Glutamatergic neuron (in vitro differentiated cells): ENCODE data around the gene MRAP. TPM values are rescaled to one million over a fixed set of nuclear protein-coding genes. Genes with fewer than 3 reads are reported as not detected.

Source experiments
- DNase-seq: peaks from one replicate; pipeline ENCODE4 v3.0.0; 2022
- H3K27ac Mint-ChIP-seq: one replicate; pipeline ENCODE4 v1.8.0; 2020; ENCODE audit warnings: mild to moderate bottlenecking, mixed read lengths, inconsistent platforms; ENCODE audit not compliant: unreplicated experiment
- H3K27me3 Mint-ChIP-seq: one replicate; pipeline ENCODE4 v1.8.0; 2020; ENCODE audit warnings: mild to moderate bottlenecking, moderate library complexity, mixed read lengths, inconsistent platforms; ENCODE audit not compliant: unreplicated experiment
- H3K36me3 Mint-ChIP-seq: one replicate; pipeline ENCODE4 v1.8.0; 2020; ENCODE audit warnings: mild to moderate bottlenecking, mixed read lengths, inconsistent platforms; ENCODE audit not compliant: unreplicated experiment
- H3K4me1 Mint-ChIP-seq: one replicate; pipeline ENCODE4 v1.8.0; 2020; ENCODE audit warnings: mild to moderate bottlenecking, low read depth, mixed read lengths, inconsistent platforms; ENCODE audit not compliant: unreplicated experiment
- H3K4me3 Mint-ChIP-seq: one replicate; pipeline ENCODE4 v1.8.0; 2020; ENCODE audit warnings: mild to moderate bottlenecking, mixed read lengths, inconsistent platforms; ENCODE audit not compliant: unreplicated experiment
- H3K9me3 Mint-ChIP-seq: one replicate; pipeline ENCODE4 v1.8.0; 2020; ENCODE audit warnings: mild to moderate bottlenecking, moderate library complexity, mixed read lengths, inconsistent platforms; ENCODE audit not compliant: unreplicated experiment
- total RNA-seq: library from RNA; stranded (reverse); fragmentation: NEBNext Ultra II Directional; extraction: Animal tissue kit (Norgen Biotek cat#: 25700); gene quantifications from one replicate; pipeline ENCODE4 v1.2.1, GENCODE V29; 2021; ENCODE audit not compliant: unreplicated experiment
- TF ChIP-seq, protein P1 (sequence below): fragments of 200-600 bp; sonication (generic); IDR thresholded peaks from one replicate; pipeline ENCODE4 v1.5.0; 2021; ENCODE audit not compliant: partially characterized antibody, unreplicated experiment

MRAP gene
- total RNA-seq, 1 donor from 2014 or later, result not detected

DNA sequence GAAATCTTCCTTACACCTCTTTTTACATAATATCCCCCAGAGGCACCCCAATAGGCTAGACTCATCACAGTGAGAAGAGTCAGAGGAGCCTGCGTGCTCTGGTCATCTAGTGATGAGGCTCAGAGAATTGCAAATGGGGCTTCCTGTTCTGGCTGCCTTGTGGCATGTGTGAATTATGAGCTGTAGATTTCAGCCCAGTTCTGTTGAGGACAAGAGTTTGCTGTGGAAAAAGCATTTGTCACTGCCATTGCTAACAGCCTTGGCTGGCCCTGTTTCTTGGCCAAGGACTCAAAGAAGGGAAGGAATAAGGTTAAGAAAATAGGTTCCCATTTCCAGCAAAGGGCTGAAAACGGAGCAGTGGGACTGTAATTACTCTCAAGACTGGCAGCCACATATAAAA lies 30.7 kb downstream of the MRAP start:
- no peak overlapping the region for H3K27ac Mint-ChIP-seq
- peaks cover 32% of the 10 kb centered on the region for H3K4me1 Mint-ChIP-seq
- H3K4me3 Mint-ChIP-seq, result no peak overlapping the region
- H3K9me3 Mint-ChIP-seq, result peaks cover 3% of the 10 kb centered on the region
- TF ChIP-seq, protein P1, sequence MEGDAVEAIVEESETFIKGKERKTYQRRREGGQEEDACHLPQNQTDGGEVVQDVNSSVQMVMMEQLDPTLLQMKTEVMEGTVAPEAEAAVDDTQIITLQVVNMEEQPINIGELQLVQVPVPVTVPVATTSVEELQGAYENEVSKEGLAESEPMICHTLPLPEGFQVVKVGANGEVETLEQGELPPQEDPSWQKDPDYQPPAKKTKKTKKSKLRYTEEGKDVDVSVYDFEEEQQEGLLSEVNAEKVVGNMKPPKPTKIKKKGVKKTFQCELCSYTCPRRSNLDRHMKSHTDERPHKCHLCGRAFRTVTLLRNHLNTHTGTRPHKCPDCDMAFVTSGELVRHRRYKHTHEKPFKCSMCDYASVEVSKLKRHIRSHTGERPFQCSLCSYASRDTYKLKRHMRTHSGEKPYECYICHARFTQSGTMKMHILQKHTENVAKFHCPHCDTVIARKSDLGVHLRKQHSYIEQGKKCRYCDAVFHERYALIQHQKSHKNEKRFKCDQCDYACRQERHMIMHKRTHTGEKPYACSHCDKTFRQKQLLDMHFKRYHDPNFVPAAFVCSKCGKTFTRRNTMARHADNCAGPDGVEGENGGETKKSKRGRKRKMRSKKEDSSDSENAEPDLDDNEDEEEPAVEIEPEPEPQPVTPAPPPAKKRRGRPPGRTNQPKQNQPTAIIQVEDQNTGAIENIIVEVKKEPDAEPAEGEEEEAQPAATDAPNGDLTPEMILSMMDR, result no peak
- no peak for DNase-seq
- H3K27me3 Mint-ChIP-seq, result peaks cover under 1% of the 10 kb centered on the region
- H3K36me3 Mint-ChIP-seq, result peaks cover 21% of the 10 kb centered on the region

DNA sequence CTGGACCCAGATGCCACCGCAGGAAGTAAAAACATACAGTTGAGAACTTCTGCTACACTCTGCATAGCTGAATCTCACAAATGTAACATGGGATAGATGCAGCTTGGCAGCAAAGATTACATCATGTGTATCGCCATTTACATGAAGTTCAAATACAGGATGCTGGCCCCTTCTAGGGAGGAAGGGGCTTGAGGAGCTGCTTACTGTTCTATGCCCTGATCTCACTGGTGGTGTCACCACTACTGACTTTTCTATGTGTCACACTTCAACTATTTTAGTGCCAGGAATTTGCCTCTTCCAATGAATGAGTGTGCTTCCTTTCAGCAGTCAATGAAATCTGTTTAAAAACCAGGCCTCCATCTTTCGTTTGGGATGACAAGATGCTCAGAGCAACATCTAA lies 31.1 kb downstream of the MRAP start:
- H3K4me1 Mint-ChIP-seq, result peaks cover 36% of the 10 kb centered on the region
- H3K4me3 Mint-ChIP-seq, result no peak overlapping the region
- TF ChIP-seq, protein P1, result no peak
- peaks cover 4% of the 10 kb centered on the region for H3K9me3 Mint-ChIP-seq
- peaks cover 5% of the 10 kb centered on the region for H3K27me3 Mint-ChIP-seq
- DNase-seq, result no peak
- H3K27ac Mint-ChIP-seq, result no peak overlapping the region
- peaks cover 21% of the 10 kb centered on the region for H3K36me3 Mint-ChIP-seq

DNA sequence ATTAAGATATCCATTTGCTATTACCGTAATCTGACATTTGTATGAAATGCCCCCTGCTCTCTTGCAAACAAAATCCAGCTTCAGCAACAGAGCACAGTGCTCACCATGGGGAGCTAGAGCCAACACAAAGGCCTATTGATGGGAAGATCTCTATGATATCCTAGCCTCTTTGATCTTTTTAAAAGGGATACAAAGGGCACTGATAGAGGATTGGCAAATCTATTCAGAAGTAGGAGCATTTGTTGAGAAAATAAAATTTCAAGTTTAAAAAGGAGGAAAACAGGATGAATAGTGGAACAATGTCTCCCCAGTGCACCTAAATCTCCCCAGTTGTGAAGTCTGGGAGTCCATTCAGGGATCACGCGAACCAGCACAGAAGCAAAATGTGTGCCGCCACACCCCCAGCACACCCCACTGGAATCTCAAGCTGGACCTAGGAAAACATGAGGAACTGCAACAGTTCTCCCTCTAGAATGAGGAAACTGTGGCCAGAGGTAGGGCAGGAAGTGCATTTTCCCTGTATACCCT lies 32.2 kb downstream of the MRAP start:
- TF ChIP-seq, protein P1, result no peak
- DNase-seq, result no peak
- H3K9me3 Mint-ChIP-seq, result peaks cover 13% of the 10 kb centered on the region

DNA sequence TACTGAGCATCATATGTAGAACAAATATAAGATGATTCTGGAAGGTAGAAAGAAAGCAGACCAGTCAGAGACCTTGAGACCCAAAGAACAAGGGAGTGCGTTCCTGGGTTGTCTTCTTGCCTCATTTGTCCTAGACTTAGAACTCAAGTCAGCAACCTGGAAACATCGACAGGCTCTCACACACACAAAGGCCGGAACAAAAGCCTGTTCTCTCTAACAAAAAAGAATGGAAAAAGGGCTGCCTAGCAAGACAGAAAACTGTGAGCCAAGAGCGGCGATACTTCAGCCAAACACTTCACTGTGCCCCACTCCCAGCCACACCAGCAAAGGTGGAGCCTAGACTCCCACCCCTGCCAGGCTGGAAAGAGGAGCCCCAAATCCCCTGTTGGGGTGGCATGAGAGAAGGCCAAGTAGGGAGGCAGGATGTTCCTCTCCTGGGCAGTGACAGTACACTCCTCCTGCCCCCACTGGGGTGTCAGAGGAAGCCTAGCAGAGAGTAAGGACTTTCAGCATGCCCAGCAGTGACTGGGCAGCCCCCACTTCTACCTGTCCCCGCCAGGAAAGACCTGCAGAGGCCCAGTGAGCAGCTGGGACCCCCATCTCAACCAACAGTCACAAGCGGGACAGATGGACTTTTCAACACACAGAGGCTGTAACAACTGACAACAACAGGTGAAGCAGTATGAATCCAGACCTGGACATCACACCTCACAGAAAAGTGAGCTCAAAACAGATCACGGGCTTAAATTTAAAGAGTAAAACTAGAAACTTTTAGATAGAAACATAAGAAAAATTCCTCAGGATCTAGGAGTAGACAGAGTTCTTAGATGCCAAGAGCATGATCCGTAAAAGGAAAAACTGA lies 33.0 kb downstream of the MRAP start:
- TF ChIP-seq, protein P1, result no peak
- H3K4me1 Mint-ChIP-seq, result peaks cover 55% of the 10 kb centered on the region
- H3K9me3 Mint-ChIP-seq, result peaks cover 17% of the 10 kb centered on the region
- peaks cover 13% of the 10 kb centered on the region for H3K36me3 Mint-ChIP-seq
- DNase-seq, result no peak
- H3K4me3 Mint-ChIP-seq, result no peak overlapping the region
- peaks cover 17% of the 10 kb centered on the region for H3K27me3 Mint-ChIP-seq
- peak overlapping the region; percentile 41 for H3K27ac Mint-ChIP-seq

More for the DNA sequence above, 32.2 kb downstream of the MRAP start:
- Mint-ChIP-seq H3K27me3 (peaks cover 16% of the 10 kb centered on the region), H3K36me3 (peaks cover 21% of the 10 kb centered on the region), H3K27ac (peak overlapping the region; percentile 2), H3K4me1 (peaks cover 47% of the 10 kb centered on the region), H3K4me3 (no peak overlapping the region)

DNA sequence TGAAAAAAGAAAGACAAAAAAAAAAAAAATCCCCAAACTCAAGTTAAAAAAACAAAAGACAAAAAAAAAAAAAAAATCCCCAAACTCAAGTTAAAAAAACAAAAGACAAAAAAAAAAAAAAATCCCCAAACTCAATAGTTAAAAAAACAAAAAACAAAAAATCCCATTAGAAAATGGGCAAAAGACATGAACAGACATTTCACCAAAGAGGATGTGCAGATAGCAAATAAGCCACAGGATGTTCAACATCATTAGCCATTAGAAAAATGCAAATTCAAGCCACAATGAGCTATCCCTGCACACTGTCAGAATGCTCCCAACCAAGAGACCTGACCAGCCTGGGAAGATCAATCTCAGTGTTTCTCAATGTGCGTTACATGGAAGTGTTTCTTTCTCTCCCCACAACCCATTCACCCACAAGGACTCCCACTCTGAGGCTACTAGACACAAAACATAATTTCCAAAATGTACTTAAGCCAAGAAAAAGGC lies 33.9 kb downstream of the MRAP start:
- TF ChIP-seq, protein P1, result no peak
- H3K27ac Mint-ChIP-seq, result peak overlapping the region; percentile 45
- peaks cover 62% of the 10 kb centered on the region for H3K4me1 Mint-ChIP-seq
- DNase-seq, result no peak
- peaks cover 17% of the 10 kb centered on the region for H3K9me3 Mint-ChIP-seq
- peaks cover 8% of the 10 kb centered on the region for H3K36me3 Mint-ChIP-seq
- H3K4me3 Mint-ChIP-seq, result peak overlapping the region; percentile 3
- H3K27me3 Mint-ChIP-seq, result peaks cover 17% of the 10 kb centered on the region
